Neural cell (in vitro differentiated cells): ENCODE measurements around the gene FAM53B. TPM values are rescaled to one million over a fixed set of nuclear protein-coding genes. Genes with fewer than 3 reads are reported as not detected.

Source experiments
- H2AFZ ChIP-seq: fragments of 200-600, 300-800 bp; sonication (generic), shearing (Covaris generic); 2 replicates; pipeline ENCODE4 v1.6.0; 2014; ENCODE audit warnings: low read depth, mild to moderate bottlenecking, antibody characterized with exemption, low read length, moderate library complexity
- H3F3A ChIP-seq: fragments of 200-600 bp; shearing (Covaris generic); 2 replicates; pipeline ENCODE4 v1.6.1; 2016; ENCODE audit warnings: mild to moderate bottlenecking, moderate library complexity, mixed read lengths, antibody characterized with exemption, low read length; ENCODE audit not compliant: insufficient read depth, poor library complexity, severe bottlenecking
- H3K27ac ChIP-seq: fragments of 200-600, 300-800 bp; sonication (generic), shearing (Covaris generic); 2 replicates; pipeline ENCODE4 v1.5.1; 2014; ENCODE audit warnings: mild to moderate bottlenecking, low read length, moderate library complexity
- H3K27me3 ChIP-seq: fragments of 300-800, 200-600 bp; sonication (generic), shearing (Covaris generic); 2 replicates; pipeline ENCODE4 v1.6.0; 2014; ENCODE audit warnings: mild to moderate bottlenecking, low read depth, low read length, moderate library complexity; ENCODE audit not compliant: insufficient read depth
- H3K36me3 ChIP-seq: fragments of 300-800, 200-600 bp; sonication (generic), shearing (Covaris generic); 2 replicates; pipeline ENCODE4 v1.5.1; 2014; ENCODE audit warnings: mild to moderate bottlenecking, antibody characterized with exemption, low read length, moderate library complexity; ENCODE audit not compliant: insufficient read depth
- H3K4me2 ChIP-seq: fragments of 300-800, 200-600 bp; sonication (generic), shearing (Covaris generic); 2 replicates; pipeline ENCODE4 v1.6.0; 2014; ENCODE audit warnings: mild to moderate bottlenecking, low read length
- H3K4me3 ChIP-seq: fragments of 300-800, 200-600 bp; sonication (generic), shearing (Covaris generic); 2 replicates; pipeline ENCODE4 v1.5.1; 2014; ENCODE audit warnings: mild to moderate bottlenecking, low read length, moderate library complexity
- H3K79me2 ChIP-seq: fragments of 200-600 bp; shearing (Covaris generic); replicated peaks from 2 replicates; pipeline ENCODE4 v1.6.0; 2014; ENCODE audit warnings: mild to moderate bottlenecking, low read length, moderate library complexity; ENCODE audit not compliant: insufficient read depth
- H3K9ac ChIP-seq: fragments of 300-800, 200-600 bp; sonication (generic), shearing (Covaris generic); 2 replicates; pipeline ENCODE4 v1.6.1; 2016; ENCODE audit warnings: mild to moderate bottlenecking, low read length, mixed read lengths
- H3K9me2 ChIP-seq: fragments of 200-600 bp; shearing (Covaris generic); 2 replicates; pipeline ENCODE4 v1.6.1; 2016; ENCODE audit warnings: mild to moderate bottlenecking, low read length, mixed read lengths; ENCODE audit not compliant: insufficient read depth
- H3K9me3 ChIP-seq: fragments of 200-600, 300-800 bp; sonication (generic), shearing (Covaris generic); 2 replicates; pipeline ENCODE4 v1.6.1; 2016; ENCODE audit warnings: mild to moderate bottlenecking, mixed run types, low read length, moderate library complexity, mixed read lengths
- H4K20me1 ChIP-seq: fragments of 200-600 bp; shearing (Covaris generic); 2 replicates; pipeline ENCODE4 v1.6.1; 2016; ENCODE audit warnings: mild to moderate bottlenecking, mixed run types; ENCODE audit not compliant: insufficient read depth
- EP300 ChIP-seq: fragments of 450-650 bp; conservative IDR thresholded peaks from 2 replicates; pipeline ENCODE4 v1.6.1; 2014; ENCODE audit warnings: antibody characterized with exemption, mild to moderate bottlenecking, moderate library complexity; ENCODE audit not compliant: poor library complexity, severe bottlenecking
- EZH2 ChIP-seq: fragments of 200-600, 300-800 bp; shearing (Covaris generic), sonication (generic); IDR thresholded peaks from 2 replicates; pipeline ENCODE4 v1.6.1; 2014; ENCODE audit warnings: antibody characterized with exemption, low read length, borderline replicate concordance, mild to moderate bottlenecking; ENCODE audit not compliant: insufficient read depth, poor library complexity, severe bottlenecking
- MXI1 ChIP-seq: fragments of 450-650 bp; conservative IDR thresholded peaks from 2 replicates; pipeline ENCODE4 v1.6.1; 2014; ENCODE audit warnings: antibody characterized with exemption, mild to moderate bottlenecking; ENCODE audit not compliant: poor library complexity, severe bottlenecking
- POLR2AphosphoS5 ChIP-seq: IDR thresholded peaks from 2 replicates; pipeline ENCODE4 v1.6.1; 2012
- RAD21 ChIP-seq: fragments of 450-650 bp; conservative IDR thresholded peaks from 2 replicates; pipeline ENCODE4 v1.6.1; 2014; ENCODE audit warnings: antibody characterized with exemption, mild to moderate bottlenecking, moderate library complexity
- REST ChIP-seq: IDR thresholded peaks from 2 replicates; pipeline ENCODE4 v1.6.1; 2012; ENCODE audit warnings: borderline replicate concordance
- SMC3 ChIP-seq: fragments of 450-650 bp; conservative IDR thresholded peaks from 2 replicates; pipeline ENCODE4 v1.6.1; 2014; ENCODE audit warnings: antibody characterized with exemption, mild to moderate bottlenecking, moderate library complexity; ENCODE audit not compliant: poor library complexity
- TAF1 ChIP-seq: IDR thresholded peaks from 2 replicates; pipeline ENCODE4 v1.6.1; 2012; ENCODE audit warnings: low read depth
- polyA plus RNA-seq: library from polyadenylated mRNA; depleted of rRNA; stranded (reverse); fragments of >200 nt; gene quantifications from 2 replicates; pipeline ENCODE4 v1.2.3, GENCODE V29; 2014
- TF ChIP-seq, protein P1 (sequence below): fragments of 450-650 bp; IDR thresholded peaks from 2 replicates; pipeline ENCODE4 v1.5.1; 2014; ENCODE audit warnings: antibody characterized with exemption, mild to moderate bottlenecking, moderate library complexity; ENCODE audit not compliant: poor library complexity, severe bottlenecking

The FAM53B gene
- polyA plus RNA-seq, 1 donor from 2014 or later, result 21.8 TPM

DNA sequence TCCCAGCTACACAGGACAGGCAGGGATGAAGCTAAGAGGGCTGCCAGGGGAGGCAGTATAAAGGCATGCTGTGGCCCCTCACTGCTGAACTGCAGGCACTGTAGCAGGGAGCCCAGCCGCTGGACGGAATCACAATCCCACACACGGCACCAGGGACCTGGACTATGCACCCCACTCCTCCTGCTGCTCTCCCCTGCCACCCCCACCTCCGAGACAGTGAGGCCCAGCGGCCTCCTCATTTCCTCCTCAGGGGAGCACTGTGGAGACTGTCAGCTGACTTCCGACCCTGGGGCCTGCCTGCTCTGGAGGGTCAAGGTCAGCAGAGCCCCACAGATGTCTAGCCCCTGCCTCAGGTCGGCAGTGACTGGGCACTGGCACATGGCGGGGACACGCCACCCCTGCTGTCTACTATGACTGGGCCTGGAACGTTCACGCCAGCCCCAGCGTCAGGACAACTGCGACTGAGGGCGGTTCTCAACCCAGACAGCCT, 92.7 kb downstream of the FAM53B start:
- no peaks in the 10 kb centered on the region for H3K9me2 ChIP-seq
- H3K27ac ChIP-seq, result no peak overlapping the region
- no peak overlapping the region for H3K4me2 ChIP-seq
- no peaks in the 10 kb centered on the region for H3K9me3 ChIP-seq
- no peak for TF ChIP-seq POLR2AphosphoS5
- TF ChIP-seq RAD21, result no peak
- TF ChIP-seq EP300, result no peak
- TF ChIP-seq, protein P1, sequence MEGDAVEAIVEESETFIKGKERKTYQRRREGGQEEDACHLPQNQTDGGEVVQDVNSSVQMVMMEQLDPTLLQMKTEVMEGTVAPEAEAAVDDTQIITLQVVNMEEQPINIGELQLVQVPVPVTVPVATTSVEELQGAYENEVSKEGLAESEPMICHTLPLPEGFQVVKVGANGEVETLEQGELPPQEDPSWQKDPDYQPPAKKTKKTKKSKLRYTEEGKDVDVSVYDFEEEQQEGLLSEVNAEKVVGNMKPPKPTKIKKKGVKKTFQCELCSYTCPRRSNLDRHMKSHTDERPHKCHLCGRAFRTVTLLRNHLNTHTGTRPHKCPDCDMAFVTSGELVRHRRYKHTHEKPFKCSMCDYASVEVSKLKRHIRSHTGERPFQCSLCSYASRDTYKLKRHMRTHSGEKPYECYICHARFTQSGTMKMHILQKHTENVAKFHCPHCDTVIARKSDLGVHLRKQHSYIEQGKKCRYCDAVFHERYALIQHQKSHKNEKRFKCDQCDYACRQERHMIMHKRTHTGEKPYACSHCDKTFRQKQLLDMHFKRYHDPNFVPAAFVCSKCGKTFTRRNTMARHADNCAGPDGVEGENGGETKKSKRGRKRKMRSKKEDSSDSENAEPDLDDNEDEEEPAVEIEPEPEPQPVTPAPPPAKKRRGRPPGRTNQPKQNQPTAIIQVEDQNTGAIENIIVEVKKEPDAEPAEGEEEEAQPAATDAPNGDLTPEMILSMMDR, result no peak
- TF ChIP-seq EZH2, result no peak
- no peak for TF ChIP-seq SMC3
- no peak for TF ChIP-seq TAF1
- no peaks in the 10 kb centered on the region for H3K27me3 ChIP-seq
- H3K79me2 ChIP-seq, result no peaks in the 10 kb centered on the region
- no peaks in the 10 kb centered on the region for H3K36me3 ChIP-seq
- H3F3A ChIP-seq, result no peaks in the 10 kb centered on the region
- no peak overlapping the region for H3K4me3 ChIP-seq
- H4K20me1 ChIP-seq, result no peaks in the 10 kb centered on the region
- H3K9ac ChIP-seq, result no peak overlapping the region
- H2AFZ ChIP-seq, result no peak overlapping the region

DNA sequence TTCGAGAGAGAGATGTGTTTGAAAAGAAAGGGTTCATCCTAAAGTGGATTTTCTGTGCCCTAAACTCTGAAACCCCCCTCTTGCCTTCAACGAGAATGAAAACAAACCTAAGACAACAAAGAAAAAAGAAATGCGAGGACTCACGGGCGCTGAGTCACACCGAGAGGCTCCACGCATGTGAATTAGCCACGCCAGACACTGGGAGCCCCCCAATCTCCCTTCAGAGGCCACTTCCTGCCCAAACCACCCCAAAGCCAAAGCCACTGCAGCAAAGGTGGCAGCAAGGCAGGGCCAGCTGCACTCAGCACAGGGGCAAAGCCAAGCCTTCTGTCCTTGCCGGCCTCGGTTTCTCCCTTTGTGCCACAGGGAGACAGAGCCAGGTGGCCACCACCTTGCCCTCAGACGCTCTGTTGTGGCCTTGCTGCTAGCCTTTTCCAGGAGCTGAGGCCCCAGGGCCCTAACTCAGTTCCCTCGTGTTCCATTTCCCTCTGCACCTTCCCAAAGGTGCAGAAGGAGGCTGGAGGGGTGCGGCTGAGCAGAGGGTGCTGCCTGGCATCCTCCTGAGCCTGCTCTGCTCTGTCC, 93.3 kb downstream of the FAM53B start:
- Histone ChIP-seq H3K9me2 (no peaks in the 10 kb centered on the region), H3K4me2 (no peak overlapping the region), H3F3A (no peaks in the 10 kb centered on the region), H3K27me3 (no peaks in the 10 kb centered on the region), H2AFZ (no peak overlapping the region), H3K9ac (no peak overlapping the region), H4K20me1 (no peaks in the 10 kb centered on the region), H3K27ac (no peak overlapping the region), H3K36me3 (no peaks in the 10 kb centered on the region), H3K4me3 (no peak overlapping the region), H3K79me2 (no peaks in the 10 kb centered on the region), H3K9me3 (no peaks in the 10 kb centered on the region)
- no peak for TF ChIP-seq SMC3
- no peak for TF ChIP-seq REST
- no peak for TF ChIP-seq MXI1
- TF ChIP-seq TAF1, result no peak
